PC-9 (cell line): ENCODE measurements around the gene POU3F3. TPM values are rescaled to one million over a fixed set of nuclear protein-coding genes. Genes with fewer than 3 reads are reported as not detected.

Source experiments
- Bru-seq: library from RNA; stranded (reverse); fragments of 400-500 nt; gene quantifications from one replicate; lab custom pipeline; 2021; lab: Mats Ljungman, UMichigan
- BruChase-seq, 2 experiments: library from RNA; stranded (reverse); fragments of 400-500 nt; gene quantifications; one replicate each; lab custom pipeline; 2021; lab: Mats Ljungman, UMichigan
- BruUV-seq: library from RNA; stranded (reverse); fragments of 400-500 nt; replicated peaks from 2 replicates; lab custom pipeline; 2021; lab: Mats Ljungman, UMichigan
- CTCF ChIA-PET: fragments of 300-600 bp; sonication (Branson Sonifier 250); formaldehyde crosslinking; loops from one replicate; lab custom pipeline; 2022; ENCODE audit warnings: antibody characterized with exemption; lab: Charles Lee
- POLR2A ChIA-PET: fragments of 300-600 bp; sonication (Branson Sonifier 250); formaldehyde crosslinking; loops from one replicate; lab custom pipeline; 2022; ENCODE audit warnings: antibody characterized with exemption; ENCODE audit not compliant: unreplicated experiment; lab: Charles Lee
- DNase-seq, 2 experiments: peaks; one replicate each; pipeline versions ENCODE4 v3.0.0 to v3.0.0-alpha.2; 2015 to 2022; ENCODE audit warnings: mixed read lengths in 1 of 2
- H2AFZ ChIP-seq: fragments of 200-600 bp; sonication (generic); 2 replicates; pipeline ENCODE4 v1.8.1; 2017; ENCODE audit warnings: antibody characterized with exemption
- H3F3A ChIP-seq: fragments of 200-600 bp; sonication (generic); 2 replicates; pipeline ENCODE4 v1.8.1; 2017; ENCODE audit warnings: antibody characterized with exemption, mild to moderate bottlenecking, low read depth; ENCODE audit not compliant: insufficient read depth
- H3K27ac ChIP-seq: fragments of 200-600 bp; sonication (generic); 2 replicates; pipeline ENCODE4 v1.6.1; 2016; ENCODE audit warnings: mixed run types
- H3K27me3 ChIP-seq: fragments of 200-600 bp; sonication (generic); 2 replicates; pipeline ENCODE4 v1.6.1; 2016; ENCODE audit warnings: low read depth, mixed run types; ENCODE audit not compliant: insufficient read depth
- H3K36me3 ChIP-seq: fragments of 200-600 bp; sonication (generic); 2 replicates; pipeline ENCODE4 v1.6.1; 2016; ENCODE audit warnings: low read depth, mixed run types
- H3K4me1 ChIP-seq: fragments of 200-600 bp; sonication (generic); replicated peaks from 2 replicates; pipeline ENCODE4 v1.6.1; 2016; ENCODE audit warnings: mixed run types; ENCODE audit not compliant: insufficient read depth
- H3K4me2 ChIP-seq: fragments of 200-600 bp; sonication (generic); 2 replicates; pipeline ENCODE4 v1.6.1; 2017; ENCODE audit warnings: mixed run types
- H3K4me3 ChIP-seq: fragments of 200-600 bp; sonication (generic); 2 replicates; pipeline ENCODE4 v1.6.1; 2016; ENCODE audit warnings: mixed run types
- H3K79me2 ChIP-seq: fragments of 200-600 bp; sonication (generic); 2 replicates; pipeline ENCODE4 v1.6.1; 2017; ENCODE audit warnings: low read depth, mixed run types
- H3K9me2 ChIP-seq: fragments of 200-600 bp; sonication (generic); 2 replicates; pipeline ENCODE4 v1.8.1; 2017; ENCODE audit warnings: mild to moderate bottlenecking; ENCODE audit not compliant: insufficient read depth
- H3K9me3 ChIP-seq: fragments of 200-600 bp; sonication (generic); 2 replicates; pipeline ENCODE4 v1.8.1; 2016; ENCODE audit warnings: low read depth; ENCODE audit not compliant: insufficient read depth
- H4K20me1 ChIP-seq: fragments of 200-600 bp; sonication (generic); 2 replicates; pipeline ENCODE4 v1.8.1; 2017; ENCODE audit not compliant: insufficient read depth
- EZH2 ChIP-seq: fragments of 200-600 bp; sonication (generic); IDR thresholded peaks from 2 replicates; pipeline ENCODE4 v1.8.0; 2017; ENCODE audit warnings: antibody characterized with exemption, low read depth
- intact Hi-C: fragments of 100-400 bp; cut with micrococcal nuclease; formaldehyde crosslinking; loops from one replicate; pipeline ENCODE4 v1.10.0; 2022; ENCODE audit not compliant: unreplicated experiment
- long read RNA-seq: library from polyadenylated mRNA; stranded (forward); transcript quantifications from one replicate; pipeline ENCODE4 v2.0.0, GENCODE V29; 2022
- total RNA-seq: library from RNA; stranded (reverse); gene quantifications from 2 replicates; pipeline ENCODE4 v1.2.3, GENCODE V29; 2021
- TF ChIP-seq, protein P1 (sequence below): fragments of 200-600 bp; sonication (generic); conservative IDR thresholded peaks from 2 replicates; pipeline ENCODE4 v1.6.1; 2017; ENCODE audit warnings: mixed run types, antibody characterized with exemption, mild to moderate bottlenecking, moderate library complexity

POU3F3 gene
- total RNA-seq, result not detected in 2 replicates
- not detected for Bru-seq, nascent RNA
- not detected for BruChase-seq, experiment 1, labeled RNA remaining after a 2-hour chase
- not detected for BruChase-seq, experiment 2, labeled RNA remaining after a 6-hour chase
- long read RNA-seq, result 0 reads

DNA sequence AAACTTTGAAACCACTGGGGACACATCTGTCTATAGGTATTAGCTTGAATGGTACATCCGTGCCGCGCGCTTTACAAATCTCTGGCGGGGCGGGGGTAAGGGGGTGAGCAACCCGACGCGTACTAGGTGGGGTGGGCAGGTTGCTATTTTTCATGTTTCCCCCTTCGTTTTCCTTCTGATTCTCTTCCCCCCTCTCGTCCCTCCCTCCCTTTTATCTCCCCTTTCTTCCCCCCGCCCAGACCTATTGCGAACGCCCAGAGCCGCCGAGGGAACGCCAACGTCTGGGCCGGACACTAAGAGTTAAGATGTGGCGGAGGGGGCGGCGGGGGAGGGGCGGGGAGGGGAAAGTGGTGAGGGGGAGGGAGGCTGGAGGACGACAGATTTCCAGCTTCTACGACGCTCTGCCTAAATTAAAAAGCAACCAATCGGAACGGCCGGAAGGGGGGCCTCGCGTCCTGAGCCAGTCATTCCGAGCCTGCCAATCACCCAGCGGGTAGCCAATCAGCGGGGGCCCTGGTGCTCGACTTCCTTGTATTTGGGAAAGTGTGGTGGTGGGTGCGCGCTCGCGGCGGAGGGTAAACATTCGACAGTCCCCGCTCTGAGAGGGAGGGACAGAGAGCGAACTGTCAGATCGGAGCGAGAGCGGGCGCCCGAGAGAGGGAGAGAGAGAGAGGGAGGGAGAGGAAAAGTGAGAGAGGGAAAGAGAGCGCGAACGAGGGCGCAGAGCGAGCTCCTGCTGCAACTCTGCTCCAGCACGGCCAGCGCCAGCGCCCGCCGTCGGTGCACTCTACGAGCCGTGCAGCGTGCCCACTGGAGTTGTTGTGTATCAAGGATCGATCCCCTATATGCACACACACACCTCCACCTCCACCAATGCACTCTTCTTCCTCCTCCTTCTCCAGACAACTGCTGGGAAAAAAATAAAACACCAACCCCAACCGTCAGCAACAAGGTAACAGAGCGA lies at the start of gene POU3F3:
Gene POU3F3 (plus strand): TSS at position 582 of the 964 bp plus-strand sequence. CDS start 1,396 bp downstream, outside the sequence.
- Histone ChIP-seq H4K20me1 (no peaks in the 10 kb centered on the region), H2AFZ (no peak within 1 kb of the TSS), H3F3A (no peaks in the 10 kb centered on the region), H3K4me1 (no peaks in the 10 kb centered on the region), H3K36me3 (no peaks in the 10 kb centered on the region), H3K27me3 (peaks cover 13% of the 10 kb centered on the region; the same call in 1 of the 2 replicates), H3K79me2 (no peaks in the 10 kb centered on the region), H3K4me3 (no peak within 1 kb of the TSS), H3K4me2 (no peak within 1 kb of the TSS), H3K9me2 (no peaks in the 10 kb centered on the region), H3K27ac (no peak within 1 kb of the TSS), H3K9me3 (no peaks in the 10 kb centered on the region)
- ChIA-PET POLR2A (no interaction called here), CTCF (no interaction called here)
- no peak for DNase-seq
- BruUV-seq, result no TSS peak
- intact Hi-C loops, result no loop called here
- TF ChIP-seq, protein P1, sequence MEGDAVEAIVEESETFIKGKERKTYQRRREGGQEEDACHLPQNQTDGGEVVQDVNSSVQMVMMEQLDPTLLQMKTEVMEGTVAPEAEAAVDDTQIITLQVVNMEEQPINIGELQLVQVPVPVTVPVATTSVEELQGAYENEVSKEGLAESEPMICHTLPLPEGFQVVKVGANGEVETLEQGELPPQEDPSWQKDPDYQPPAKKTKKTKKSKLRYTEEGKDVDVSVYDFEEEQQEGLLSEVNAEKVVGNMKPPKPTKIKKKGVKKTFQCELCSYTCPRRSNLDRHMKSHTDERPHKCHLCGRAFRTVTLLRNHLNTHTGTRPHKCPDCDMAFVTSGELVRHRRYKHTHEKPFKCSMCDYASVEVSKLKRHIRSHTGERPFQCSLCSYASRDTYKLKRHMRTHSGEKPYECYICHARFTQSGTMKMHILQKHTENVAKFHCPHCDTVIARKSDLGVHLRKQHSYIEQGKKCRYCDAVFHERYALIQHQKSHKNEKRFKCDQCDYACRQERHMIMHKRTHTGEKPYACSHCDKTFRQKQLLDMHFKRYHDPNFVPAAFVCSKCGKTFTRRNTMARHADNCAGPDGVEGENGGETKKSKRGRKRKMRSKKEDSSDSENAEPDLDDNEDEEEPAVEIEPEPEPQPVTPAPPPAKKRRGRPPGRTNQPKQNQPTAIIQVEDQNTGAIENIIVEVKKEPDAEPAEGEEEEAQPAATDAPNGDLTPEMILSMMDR, result no peak
- TF ChIP-seq EZH2, result no peak

DNA sequence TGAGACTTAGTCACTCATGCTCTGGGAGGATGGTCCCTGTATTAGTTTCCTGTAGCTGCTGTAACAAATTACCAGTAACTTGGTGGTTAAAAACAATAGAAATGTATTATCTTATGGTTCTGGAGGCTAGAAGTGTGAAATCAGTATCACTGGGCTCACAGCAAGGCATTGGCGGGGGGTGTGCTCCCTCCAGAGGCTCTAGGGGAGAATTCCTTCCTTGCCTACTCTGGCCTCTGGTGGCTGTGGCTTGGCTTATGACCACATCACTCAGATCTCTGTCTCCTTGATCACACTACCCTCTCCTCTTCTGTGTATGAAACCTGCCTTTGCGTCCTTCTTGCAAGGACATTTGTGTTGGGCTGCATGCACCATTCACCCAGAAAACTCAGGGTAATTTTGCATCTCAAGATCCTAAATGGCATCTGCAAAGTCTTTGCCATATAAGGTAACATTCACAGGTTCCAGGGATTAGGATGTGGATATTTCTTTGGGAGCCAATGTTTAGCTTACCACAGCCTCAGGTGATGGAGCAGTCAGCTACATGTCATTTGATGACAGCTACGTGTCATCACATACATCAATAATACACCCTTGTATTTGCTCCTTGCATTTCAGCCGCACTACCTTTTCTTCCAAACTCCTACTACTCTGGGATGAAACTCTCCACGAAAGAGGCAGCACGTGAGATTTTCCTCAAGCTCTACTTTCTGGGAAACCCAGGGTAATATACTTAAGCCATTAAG lies 49.6 kb upstream of the POU3F3 start:
- BruUV-seq, result no TSS peak
- Histone ChIP-seq H3K9me3 (no peaks in the 10 kb centered on the region), H3K4me3 (no peak overlapping the region), H3K4me2 (no peak overlapping the region), H4K20me1 (no peaks in the 10 kb centered on the region), H3K79me2 (no peaks in the 10 kb centered on the region), H3F3A (no peaks in the 10 kb centered on the region), H2AFZ (no peak overlapping the region), H3K27me3 (peaks cover 4% of the 10 kb centered on the region; the same call in 1 of the 2 replicates), H3K9me2 (no peaks in the 10 kb centered on the region), H3K36me3 (no peaks in the 10 kb centered on the region), H3K27ac (no peak overlapping the region), H3K4me1 (no peaks in the 10 kb centered on the region)
- TF ChIP-seq, protein P1, result no peak
- no peak for TF ChIP-seq EZH2
- ChIA-PET CTCF (no interaction called here), POLR2A (no interaction called here)
- intact Hi-C loops, result no loop called here
- no peak for DNase-seq

DNA sequence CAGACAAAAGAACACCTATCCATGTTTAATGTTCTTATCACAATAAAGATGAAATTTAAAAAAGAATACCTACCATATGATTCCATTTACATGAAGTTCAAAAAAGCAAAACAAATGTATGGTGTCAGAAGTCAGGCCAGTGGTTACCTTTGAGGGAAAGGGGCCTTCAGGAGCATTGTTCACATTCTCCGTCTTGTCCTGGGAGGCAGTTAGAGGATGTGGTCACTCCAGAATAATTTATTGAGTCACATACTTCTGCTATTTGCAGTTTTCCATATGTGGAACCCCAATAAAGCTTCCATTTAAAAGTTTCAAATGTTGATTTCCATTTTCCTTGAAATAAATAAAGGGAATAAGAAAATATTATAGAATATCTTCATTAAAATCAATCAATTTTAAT lies 41.6 kb upstream of the POU3F3 start:
- no peak overlapping the region for H2AFZ ChIP-seq

More for the DNA sequence above, 41.6 kb upstream of the POU3F3 start:
- Histone ChIP-seq H3K4me2 (no peak overlapping the region), H3K9me3 (no peaks in the 10 kb centered on the region), H3K36me3 (no peaks in the 10 kb centered on the region), H4K20me1 (no peaks in the 10 kb centered on the region), H3K9me2 (peaks cover 6% of the 10 kb centered on the region; the same call in 1 of the 2 replicates), H3K27ac (no peak overlapping the region), H3K27me3 (peaks cover 4% of the 10 kb centered on the region), H3K4me1 (no peaks in the 10 kb centered on the region), H3K4me3 (no peak overlapping the region), H3F3A (no peaks in the 10 kb centered on the region), H3K79me2 (no peaks in the 10 kb centered on the region)
- no TSS peak for BruUV-seq
- intact Hi-C loops, result no loop called here
- no peak for DNase-seq
- ChIA-PET CTCF (no interaction called here), POLR2A (no interaction called here)
- TF ChIP-seq, protein P1, result no peak
- no peak for TF ChIP-seq EZH2
